ENCODE measurements around the gene ETV3. TPM values are rescaled to one million over a fixed set of nuclear protein-coding genes. Genes with fewer than 3 reads are reported as not detected.

ETV3 gene
- total RNA-seq, 1 donor from 2014 or later, result 31.8 TPM

DNA sequence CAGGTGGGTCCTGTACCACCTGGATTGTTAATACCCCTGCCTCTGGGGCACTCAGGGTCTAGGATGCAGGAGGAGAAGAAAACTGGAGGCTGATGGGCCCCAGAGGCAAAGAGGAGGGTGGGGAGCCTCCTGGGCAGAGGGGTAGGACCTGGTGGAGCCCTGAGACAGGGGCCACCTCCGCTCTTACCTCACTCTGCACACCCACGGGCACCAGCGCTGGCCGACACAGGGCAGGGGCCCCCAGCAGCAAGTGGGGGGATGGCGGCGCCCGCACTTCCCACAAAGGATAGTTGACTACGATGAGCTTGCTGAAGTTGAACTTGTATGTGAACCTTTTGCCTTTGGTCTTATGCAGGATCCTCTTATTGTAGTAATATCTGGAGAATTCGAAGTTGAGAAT lies 39.7 kb downstream of the ETV3 start:
- H3K27ac Mint-ChIP-seq, result no peak overlapping the region

DNA sequence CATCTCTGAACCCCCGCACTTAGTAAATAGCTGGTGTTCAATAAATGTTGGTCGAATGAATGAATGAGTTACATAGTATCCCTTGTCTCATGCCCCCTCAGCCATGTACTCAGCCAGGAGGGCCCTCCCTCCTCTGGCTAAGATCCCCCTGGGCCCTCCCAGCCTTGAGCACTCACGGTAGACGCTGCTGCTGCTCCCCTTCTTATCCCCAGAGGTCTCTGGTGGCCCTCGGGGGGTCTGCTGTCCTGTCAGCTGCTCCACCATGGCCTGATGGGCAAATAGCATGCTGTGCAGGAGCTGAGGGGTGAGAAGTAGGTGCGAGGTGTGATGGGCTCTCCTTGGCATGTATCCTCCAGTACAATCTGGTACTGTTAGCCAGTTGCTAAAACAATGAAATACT lies 40.5 kb downstream of the ETV3 start:
- TF ChIP-seq, protein P1, sequence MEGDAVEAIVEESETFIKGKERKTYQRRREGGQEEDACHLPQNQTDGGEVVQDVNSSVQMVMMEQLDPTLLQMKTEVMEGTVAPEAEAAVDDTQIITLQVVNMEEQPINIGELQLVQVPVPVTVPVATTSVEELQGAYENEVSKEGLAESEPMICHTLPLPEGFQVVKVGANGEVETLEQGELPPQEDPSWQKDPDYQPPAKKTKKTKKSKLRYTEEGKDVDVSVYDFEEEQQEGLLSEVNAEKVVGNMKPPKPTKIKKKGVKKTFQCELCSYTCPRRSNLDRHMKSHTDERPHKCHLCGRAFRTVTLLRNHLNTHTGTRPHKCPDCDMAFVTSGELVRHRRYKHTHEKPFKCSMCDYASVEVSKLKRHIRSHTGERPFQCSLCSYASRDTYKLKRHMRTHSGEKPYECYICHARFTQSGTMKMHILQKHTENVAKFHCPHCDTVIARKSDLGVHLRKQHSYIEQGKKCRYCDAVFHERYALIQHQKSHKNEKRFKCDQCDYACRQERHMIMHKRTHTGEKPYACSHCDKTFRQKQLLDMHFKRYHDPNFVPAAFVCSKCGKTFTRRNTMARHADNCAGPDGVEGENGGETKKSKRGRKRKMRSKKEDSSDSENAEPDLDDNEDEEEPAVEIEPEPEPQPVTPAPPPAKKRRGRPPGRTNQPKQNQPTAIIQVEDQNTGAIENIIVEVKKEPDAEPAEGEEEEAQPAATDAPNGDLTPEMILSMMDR (IDR thresholded peaks at IDR 0.05; ENCODE audit: unreplicated experiment), result no peak
- peaks cover 16% of the 10 kb centered on the region for H3K27me3 Mint-ChIP-seq
- H3K4me3 Mint-ChIP-seq (ENCODE audit: low read depth), result no peak overlapping the region
- H3K9me3 Mint-ChIP-seq (ENCODE audit: low read depth), result no peaks in the 10 kb centered on the region
- peak overlapping the region; percentile 31 for H3K27ac Mint-ChIP-seq
- H3K4me1 Mint-ChIP-seq (ENCODE audit: low read depth), result peaks cover 1% of the 10 kb centered on the region
- DNase-seq (ENCODE audit: low spot score, unreplicated experiment), result no peak
- H3K36me3 Mint-ChIP-seq (ENCODE audit: insufficient read depth), result no peaks in the 10 kb centered on the region

More for the DNA sequence above, 39.7 kb downstream of the ETV3 start:
- DNase-seq (ENCODE audit: low spot score, unreplicated experiment), result no peak
- Mint-ChIP-seq H3K36me3 (ENCODE audit: insufficient read depth) (no peaks in the 10 kb centered on the region), H3K27me3 (peaks cover 19% of the 10 kb centered on the region), H3K4me3 (ENCODE audit: low read depth) (no peak overlapping the region), H3K4me1 (ENCODE audit: low read depth) (peaks cover 3% of the 10 kb centered on the region), H3K9me3 (ENCODE audit: low read depth) (no peaks in the 10 kb centered on the region)
- TF ChIP-seq, protein P1 (IDR thresholded peaks at IDR 0.05; ENCODE audit: unreplicated experiment), result no peak

DNA sequence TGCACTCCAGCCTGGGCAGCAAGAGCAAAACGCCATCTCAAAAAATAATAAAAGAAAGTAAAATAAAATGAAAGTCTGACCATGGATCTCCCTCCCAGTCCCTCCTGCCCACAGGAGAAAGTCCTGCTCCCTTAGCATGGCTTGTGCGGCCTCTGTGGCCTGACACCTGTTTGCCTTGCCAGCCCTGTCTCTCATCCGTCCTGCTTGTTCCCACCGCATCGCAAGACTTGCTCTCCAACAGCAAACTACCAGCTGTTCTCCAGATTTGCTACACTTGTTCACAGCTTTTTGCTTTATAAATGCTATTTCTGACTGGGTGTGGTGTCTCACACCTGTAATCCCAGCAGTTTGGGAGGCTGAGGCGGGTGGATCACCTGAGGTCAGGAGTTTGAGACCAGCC lies 41.3 kb downstream of the ETV3 start:
- Mint-ChIP-seq H3K27ac (no peak overlapping the region), H3K9me3 (ENCODE audit: low read depth) (no peaks in the 10 kb centered on the region), H3K4me3 (ENCODE audit: low read depth) (no peak overlapping the region), H3K27me3 (peaks cover 13% of the 10 kb centered on the region), H3K4me1 (ENCODE audit: low read depth) (no peaks in the 10 kb centered on the region), H3K36me3 (ENCODE audit: insufficient read depth) (no peaks in the 10 kb centered on the region)
- DNase-seq (ENCODE audit: low spot score, unreplicated experiment), result no peak
- TF ChIP-seq, protein P1 (IDR thresholded peaks at IDR 0.05; ENCODE audit: unreplicated experiment), result no peak

DNA sequence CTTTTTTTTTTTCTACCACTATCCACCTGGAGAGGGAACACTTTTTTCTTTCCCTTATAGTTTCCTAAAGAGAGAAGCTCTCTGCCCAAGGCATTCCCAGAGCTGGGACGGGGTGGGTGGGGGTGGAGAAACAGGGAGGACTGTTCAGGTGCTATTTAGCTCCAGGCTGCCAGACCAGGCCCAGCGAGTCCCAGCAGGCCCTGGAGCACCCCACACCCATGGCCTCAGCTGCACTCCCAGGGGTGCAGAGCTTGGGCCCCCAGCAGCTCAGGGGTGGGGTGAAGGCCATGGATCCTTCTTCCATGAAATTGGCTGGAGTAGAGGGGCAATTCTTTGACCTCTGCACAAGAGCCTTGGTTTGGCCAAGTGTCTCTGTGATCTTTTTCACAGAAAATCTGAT lies 42.6 kb downstream of the ETV3 start:
- Mint-ChIP-seq H3K27me3 (peaks cover 11% of the 10 kb centered on the region), H3K27ac (no peak overlapping the region), H3K4me1 (ENCODE audit: low read depth) (no peaks in the 10 kb centered on the region), H3K36me3 (ENCODE audit: insufficient read depth) (no peaks in the 10 kb centered on the region), H3K4me3 (ENCODE audit: low read depth) (no peak overlapping the region), H3K9me3 (ENCODE audit: low read depth) (no peaks in the 10 kb centered on the region)
- TF ChIP-seq, protein P1 (IDR thresholded peaks at IDR 0.05; ENCODE audit: unreplicated experiment), result no peak
- DNase-seq (ENCODE audit: low spot score, unreplicated experiment), result no peak

DNA sequence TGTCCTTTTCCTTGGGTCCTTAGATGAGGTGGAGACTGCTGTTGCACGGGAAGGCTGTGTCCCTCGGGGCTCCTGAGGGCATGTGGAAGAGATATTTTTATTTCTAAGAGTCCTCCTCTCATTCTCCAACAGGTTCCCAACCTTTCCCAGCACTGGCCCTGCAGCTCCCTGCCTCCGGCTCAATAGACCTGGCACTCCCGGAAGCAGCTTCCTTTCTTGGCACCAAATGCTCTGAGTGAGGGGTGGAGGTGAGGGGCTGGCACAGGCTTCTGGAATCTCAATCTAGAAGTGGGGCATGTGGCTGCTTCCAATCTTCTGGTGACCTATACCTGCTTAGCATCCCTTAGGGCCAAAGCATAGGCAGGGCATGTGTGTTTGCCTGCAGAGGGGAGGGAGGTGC lies 43.1 kb downstream of the ETV3 start:
- Mint-ChIP-seq H3K9me3 (ENCODE audit: low read depth) (no peaks in the 10 kb centered on the region), H3K4me3 (ENCODE audit: low read depth) (no peak overlapping the region), H3K27me3 (peaks cover 16% of the 10 kb centered on the region), H3K4me1 (ENCODE audit: low read depth) (peaks cover 3% of the 10 kb centered on the region), H3K36me3 (ENCODE audit: insufficient read depth) (no peaks in the 10 kb centered on the region), H3K27ac (no peak overlapping the region)
- TF ChIP-seq, protein P1 (IDR thresholded peaks at IDR 0.05; ENCODE audit: unreplicated experiment), result no peak
- no peak for DNase-seq (ENCODE audit: low spot score, unreplicated experiment)
